ENCODE results near the gene ELMOD3.
A peak's percentile ranks its signal among the peaks of the same experiment; 100 is the strongest.
"Not testable (repeated sequence)": the region's sequence is repeated elsewhere in the genome, so short reads cannot be mapped to it uniquely, and the experiment has no call there.

The ELMOD3 gene

DNA sequence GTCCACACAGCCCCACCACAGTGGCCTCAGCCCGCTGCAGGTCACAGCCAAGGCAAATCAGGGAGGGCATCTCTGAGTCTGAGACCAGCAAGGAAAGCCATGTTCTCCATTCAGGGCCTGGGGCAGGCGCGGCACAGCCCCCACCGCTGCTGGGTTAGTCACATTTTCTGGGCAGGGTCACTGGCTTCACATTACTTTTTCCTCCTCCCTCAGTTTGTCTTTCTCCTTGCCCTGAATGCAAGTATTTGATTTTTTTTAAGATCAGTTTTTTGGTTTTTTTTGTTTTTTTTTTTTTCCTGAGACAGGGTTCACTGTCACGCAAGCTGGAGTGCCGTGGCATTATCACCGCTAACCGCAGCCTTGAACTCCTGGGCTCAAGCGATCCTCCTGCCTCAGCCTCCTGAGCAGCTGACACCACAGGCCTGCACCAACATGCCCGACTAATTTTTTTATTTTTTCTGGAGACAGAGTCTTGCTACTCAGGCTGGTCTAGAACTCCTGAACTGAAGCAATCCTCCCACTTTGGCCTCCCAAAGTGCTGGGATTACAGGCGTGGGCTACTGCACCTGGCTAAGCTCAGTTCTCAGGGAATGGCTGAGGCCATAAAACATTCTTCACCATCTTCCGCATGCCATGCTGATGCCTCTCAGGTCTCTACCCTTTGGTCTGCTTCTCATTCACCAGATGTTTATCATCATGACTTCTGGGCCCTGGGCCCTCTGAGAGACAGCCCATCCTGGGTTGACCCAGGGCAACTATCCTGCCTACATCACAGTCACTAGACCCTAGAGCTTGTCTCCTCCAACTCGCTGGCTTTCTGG lies 56.2 kb downstream of the ELMOD3 start:
- Mint-ChIP-seq H3K4me3 (peak overlapping the region; percentile 87), H3K9me3 (no peaks in the 10 kb centered on the region), H3K4me1 (ENCODE audit: low read depth) (peaks cover 56% of the 10 kb centered on the region), H3K27me3 (ENCODE audit: low read depth) (no peaks in the 10 kb centered on the region), H3K27ac (peak overlapping the region; percentile 80), H3K36me3 (ENCODE audit: low read depth) (peaks cover 18% of the 10 kb centered on the region)
- no peak for DNase-seq (ENCODE audit: low spot score)

DNA sequence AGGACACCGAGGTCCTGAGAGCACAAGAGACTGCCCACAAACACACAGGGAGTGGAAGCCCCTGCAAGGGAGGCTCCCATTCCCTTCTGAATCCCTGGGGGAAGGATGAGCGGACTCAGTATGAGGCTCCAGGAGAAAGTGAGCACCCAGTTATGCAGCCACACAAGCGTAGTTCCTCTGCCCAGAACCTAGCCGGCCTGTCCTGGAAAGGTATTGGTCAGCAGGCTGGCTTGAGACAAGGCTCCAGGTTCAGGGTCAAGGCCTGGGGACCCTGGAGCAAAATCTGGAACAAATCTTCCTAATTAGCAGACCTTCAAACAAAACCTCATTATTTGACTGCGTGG lies 56.8 kb downstream of the ELMOD3 start:
- peak overlapping the region; percentile 70 for H3K27ac Mint-ChIP-seq
- peak overlapping the region; percentile 87 for H3K4me3 Mint-ChIP-seq

DNA sequence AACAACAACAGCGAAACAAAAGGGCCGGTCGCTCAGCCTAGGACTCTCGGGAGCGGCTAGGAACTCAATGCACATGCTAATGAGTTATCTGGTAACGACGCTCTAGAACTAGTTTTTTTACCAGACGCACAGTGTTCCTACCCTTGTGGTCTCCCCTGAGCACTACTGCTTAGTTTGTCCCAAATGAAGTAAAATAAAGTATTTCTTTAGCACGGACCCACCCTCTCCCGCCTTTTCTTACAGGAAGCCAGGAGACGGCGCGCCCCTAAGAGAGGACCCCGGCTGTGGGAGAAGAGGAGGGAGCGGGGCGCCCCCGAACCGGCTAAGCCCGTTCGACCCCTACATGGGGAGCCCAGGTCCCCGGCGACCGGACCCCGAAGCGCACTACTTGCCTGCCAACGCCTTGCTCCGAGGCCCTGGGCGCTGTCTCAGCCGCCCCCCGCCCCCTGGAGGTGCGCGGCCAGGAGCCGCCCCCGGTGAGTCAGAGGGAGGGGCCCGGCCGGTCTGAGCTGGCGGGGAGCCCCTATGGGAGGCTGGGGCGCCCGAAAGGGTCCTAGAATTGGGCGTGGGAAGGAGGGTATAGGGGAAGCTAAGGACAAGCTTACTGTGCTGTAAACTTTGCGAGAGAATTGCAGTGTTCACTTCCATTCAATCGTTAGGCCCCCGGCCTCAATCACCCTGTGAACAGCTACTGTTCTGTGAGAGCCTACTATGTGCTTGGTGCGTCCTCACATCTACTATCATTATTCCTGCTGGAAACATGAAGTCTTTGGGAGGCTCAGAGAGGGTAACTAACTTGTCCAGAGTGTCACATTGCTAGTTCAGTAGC lies 59.2 kb downstream of the ELMOD3 start:
- Mint-ChIP-seq H3K4me1 (ENCODE audit: low read depth) (peaks cover 47% of the 10 kb centered on the region), H3K9me3 (no peaks in the 10 kb centered on the region), H3K27ac (peak overlapping the region; percentile 84), H3K4me3 (peak overlapping the region; percentile 86), H3K36me3 (ENCODE audit: low read depth) (peaks cover 5% of the 10 kb centered on the region), H3K27me3 (ENCODE audit: low read depth) (no peaks in the 10 kb centered on the region)
- DNase-seq (ENCODE audit: low spot score) = peak; percentile 60

More for the DNA sequence above, 56.8 kb downstream of the ELMOD3 start:
- Mint-ChIP-seq H3K4me1 (ENCODE audit: low read depth) (peaks cover 53% of the 10 kb centered on the region), H3K27me3 (ENCODE audit: low read depth) (no peaks in the 10 kb centered on the region), H3K9me3 (no peaks in the 10 kb centered on the region), H3K36me3 (ENCODE audit: low read depth) (peaks cover 13% of the 10 kb centered on the region)
- DNase-seq (ENCODE audit: low spot score) = no peak

DNA sequence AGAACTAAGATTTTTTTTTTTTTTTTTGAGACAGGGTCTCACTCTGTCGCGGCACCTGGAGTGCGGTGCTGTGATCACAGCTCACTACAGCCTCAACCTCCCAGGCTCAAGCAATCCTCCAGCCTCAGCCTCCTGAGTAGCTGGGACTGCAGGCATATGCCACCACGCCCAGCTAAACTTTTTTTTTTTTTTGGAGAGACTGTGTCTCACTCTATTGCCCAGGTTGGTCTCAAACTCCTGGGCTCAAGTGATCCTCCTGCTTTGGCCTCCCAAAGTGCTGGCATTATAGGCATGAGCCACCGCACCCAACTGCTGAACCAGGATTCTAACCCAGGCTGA lies 59.8 kb downstream of the ELMOD3 start:
- not testable (repeated sequence) for H3K27me3 Mint-ChIP-seq (ENCODE audit: low read depth); DNase-seq (ENCODE audit: low spot score); H3K36me3 Mint-ChIP-seq (ENCODE audit: low read depth); H3K27ac Mint-ChIP-seq; H3K9me3 Mint-ChIP-seq
- H3K4me3 Mint-ChIP-seq = peak overlapping the region; percentile 9
- H3K4me1 Mint-ChIP-seq (ENCODE audit: low read depth) = peaks cover 50% of the 10 kb centered on the region

DNA sequence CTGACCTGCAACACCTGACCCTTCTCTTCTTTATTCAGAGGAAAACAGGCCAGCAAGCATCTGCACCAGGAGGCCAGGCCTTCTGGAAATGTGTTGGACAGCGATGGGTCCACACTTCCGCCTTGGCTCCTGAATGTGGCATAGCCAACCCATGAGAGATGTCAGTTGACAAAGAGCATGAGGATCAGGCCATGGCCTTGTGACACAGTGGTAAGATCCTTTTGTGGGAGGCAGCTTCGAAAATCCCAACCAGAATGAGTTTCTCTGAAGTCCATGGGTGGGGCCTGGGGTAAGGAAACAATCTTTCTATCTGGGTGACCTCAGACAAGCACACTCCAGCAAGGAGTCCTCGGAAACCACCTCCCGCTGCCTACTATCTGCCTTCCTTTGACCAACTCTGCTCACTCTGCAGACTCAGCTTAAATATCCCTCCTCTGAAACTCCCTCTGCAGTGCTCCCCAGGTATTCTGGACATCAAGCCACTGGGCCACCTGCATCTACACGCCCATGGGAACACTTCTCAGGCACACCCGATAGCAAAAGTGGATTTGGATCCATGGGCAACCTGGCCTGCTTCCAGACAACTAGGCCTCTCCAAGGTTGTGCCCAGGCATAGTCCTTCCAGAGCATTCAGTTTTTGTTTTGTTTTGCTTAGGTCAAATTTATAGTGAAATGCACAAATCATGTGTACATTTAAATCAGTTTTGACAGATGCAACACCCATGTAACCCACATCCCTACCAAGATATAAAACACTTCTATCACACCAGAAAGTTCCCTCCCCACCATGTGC lies 60.4 kb downstream of the ELMOD3 start:
- H3K27ac Mint-ChIP-seq = no peak overlapping the region
- H3K27me3 Mint-ChIP-seq (ENCODE audit: low read depth) = no peaks in the 10 kb centered on the region
- H3K36me3 Mint-ChIP-seq (ENCODE audit: low read depth) = no peaks in the 10 kb centered on the region
- DNase-seq (ENCODE audit: low spot score) = no peak
- H3K4me1 Mint-ChIP-seq (ENCODE audit: low read depth) = peaks cover 50% of the 10 kb centered on the region
- no peaks in the 10 kb centered on the region for H3K9me3 Mint-ChIP-seq
- H3K4me3 Mint-ChIP-seq = peak overlapping the region; percentile 14

DNA sequence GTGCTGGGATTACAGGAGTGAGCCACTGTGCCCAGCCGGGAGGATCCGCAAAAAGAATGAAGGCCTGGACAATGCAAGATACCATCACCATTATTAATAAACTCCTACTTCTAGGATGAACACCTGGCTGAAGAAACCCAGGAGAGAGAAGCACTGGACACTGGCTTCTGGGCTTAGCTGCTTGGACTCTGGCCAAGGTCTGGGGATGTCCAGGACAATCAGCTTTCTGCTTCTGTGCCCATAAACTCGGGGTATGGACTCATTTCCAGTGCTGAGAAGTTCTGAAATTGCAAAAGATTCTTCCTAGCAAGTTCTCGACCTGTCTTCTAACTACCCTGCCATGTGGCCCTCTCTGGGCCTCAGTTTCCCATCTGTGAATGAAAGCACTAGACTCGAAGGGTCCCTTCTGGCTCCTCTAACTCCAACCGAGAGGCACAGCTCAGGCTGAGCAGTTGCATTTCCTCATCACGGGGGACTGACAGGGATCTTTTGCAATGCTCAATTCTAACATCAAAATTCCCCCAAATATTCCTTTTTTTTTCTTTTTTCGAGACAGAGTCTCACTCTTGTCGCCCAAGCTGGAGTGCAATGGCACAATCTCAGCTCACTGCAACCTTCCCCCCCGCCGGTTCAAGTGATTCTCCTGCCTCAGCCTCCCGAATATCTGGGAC lies 61.5 kb downstream of the ELMOD3 start:
- peaks cover 52% of the 10 kb centered on the region for H3K4me1 Mint-ChIP-seq (ENCODE audit: low read depth)
- no peak for DNase-seq (ENCODE audit: low spot score)

DNA sequence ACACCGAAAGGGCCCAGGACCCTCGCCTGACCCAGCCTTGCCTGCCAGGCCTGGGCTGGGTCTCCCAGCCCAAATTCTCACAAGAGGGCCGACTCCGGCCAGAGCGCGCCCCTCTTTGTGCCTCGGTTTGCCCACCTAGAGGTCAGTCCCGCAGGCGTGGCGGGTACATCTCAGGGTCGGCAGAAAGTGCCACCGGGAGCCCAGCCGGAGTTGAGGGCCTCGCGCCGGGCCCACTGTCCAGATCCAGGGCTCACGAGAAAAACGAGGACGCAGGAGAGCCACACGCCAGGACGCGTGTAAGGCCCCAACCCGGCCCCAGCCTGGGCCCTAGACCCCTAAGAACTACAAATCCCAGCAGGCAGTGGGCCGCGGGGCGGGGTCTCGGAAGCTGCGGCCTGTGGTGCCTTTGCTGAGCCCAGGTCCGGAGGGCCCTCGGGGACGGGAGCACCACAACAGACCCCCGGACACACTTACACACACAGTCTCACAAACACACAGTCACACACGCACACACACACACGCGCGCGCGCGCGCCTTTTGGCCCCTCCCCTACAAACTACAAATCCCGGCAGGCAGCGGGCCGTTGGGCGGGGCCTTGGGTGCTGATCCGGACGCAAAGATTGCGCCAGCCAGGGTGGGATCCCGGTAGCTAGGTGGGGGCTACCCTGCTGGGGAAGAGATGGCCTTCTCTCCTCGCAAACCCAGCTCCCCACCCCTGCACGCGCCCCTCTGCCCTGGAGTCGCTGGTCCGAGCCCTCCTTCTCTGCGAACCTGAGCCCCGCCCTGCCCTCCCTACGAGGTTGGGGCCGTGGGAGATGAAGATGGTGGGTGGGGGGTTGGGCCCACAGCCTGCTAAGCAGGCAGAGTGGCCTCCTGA lies 63.8 kb downstream of the ELMOD3 start, which contains the start of gene SH2D6:
Gene SH2D6, plus strand, starts transcription at position 583 of the 877 bp plus-strand sequence. CDS start 10,752 bp downstream, outside the sequence.
- Mint-ChIP-seq H3K4me3 (peak within 1 kb of the TSS; percentile 93), H3K36me3 (ENCODE audit: low read depth) (no peaks in the 10 kb centered on the region), H3K9me3 (no peaks in the 10 kb centered on the region), H3K27ac (peak within 1 kb of the TSS; percentile 94), H3K27me3 (ENCODE audit: low read depth) (no peaks in the 10 kb centered on the region), H3K4me1 (ENCODE audit: low read depth) (peaks cover 48% of the 10 kb centered on the region)
- DNase-seq (ENCODE audit: low spot score) = peak; percentile 79

More for the DNA sequence above, 61.5 kb downstream of the ELMOD3 start:
- no peaks in the 10 kb centered on the region for H3K9me3 Mint-ChIP-seq
- no peak overlapping the region for H3K4me3 Mint-ChIP-seq
- no peak overlapping the region for H3K27ac Mint-ChIP-seq
- H3K36me3 Mint-ChIP-seq (ENCODE audit: low read depth) = no peaks in the 10 kb centered on the region
- H3K27me3 Mint-ChIP-seq (ENCODE audit: low read depth) = no peaks in the 10 kb centered on the region

DNA sequence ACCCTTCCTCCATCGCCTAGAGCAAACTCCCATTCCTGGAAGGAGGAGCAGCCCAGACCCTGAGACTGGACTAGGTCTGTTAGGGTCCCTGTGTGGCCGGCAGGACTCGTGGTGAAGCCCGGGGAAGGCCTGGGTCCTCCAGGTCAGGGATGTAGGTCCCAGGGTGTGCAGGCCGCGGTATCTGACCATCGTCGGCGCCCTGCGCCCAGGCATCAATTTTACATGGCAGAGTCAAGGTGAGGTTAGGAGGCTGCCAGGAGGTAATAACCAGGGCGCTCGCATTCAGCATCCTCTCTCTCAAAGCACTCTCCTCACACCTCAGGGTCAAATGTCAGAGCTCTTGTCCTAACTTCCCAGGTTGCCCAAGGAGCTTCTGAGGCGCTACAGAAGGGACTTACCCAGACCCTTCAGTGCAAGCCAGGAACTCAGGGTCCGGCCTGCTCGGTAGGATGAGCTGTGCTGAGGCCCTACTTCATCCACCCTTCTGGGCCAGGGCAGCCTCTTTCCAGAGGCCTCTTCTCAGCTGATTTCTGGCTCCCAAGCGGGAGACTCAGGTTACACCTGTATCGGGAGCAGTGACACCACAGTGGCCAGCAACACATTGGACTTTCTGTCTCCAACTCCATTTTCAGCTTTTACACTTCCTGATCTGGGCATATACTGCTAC lies 64.6 kb downstream of the ELMOD3 start:
- DNase-seq (ENCODE audit: low spot score) = no peak
- Mint-ChIP-seq H3K27me3 (ENCODE audit: low read depth) (no peaks in the 10 kb centered on the region), H3K4me1 (ENCODE audit: low read depth) (peaks cover 43% of the 10 kb centered on the region), H3K9me3 (no peaks in the 10 kb centered on the region), H3K27ac (peak overlapping the region; percentile 94), H3K4me3 (peak overlapping the region; percentile 93), H3K36me3 (ENCODE audit: low read depth) (no peaks in the 10 kb centered on the region)

DNA sequence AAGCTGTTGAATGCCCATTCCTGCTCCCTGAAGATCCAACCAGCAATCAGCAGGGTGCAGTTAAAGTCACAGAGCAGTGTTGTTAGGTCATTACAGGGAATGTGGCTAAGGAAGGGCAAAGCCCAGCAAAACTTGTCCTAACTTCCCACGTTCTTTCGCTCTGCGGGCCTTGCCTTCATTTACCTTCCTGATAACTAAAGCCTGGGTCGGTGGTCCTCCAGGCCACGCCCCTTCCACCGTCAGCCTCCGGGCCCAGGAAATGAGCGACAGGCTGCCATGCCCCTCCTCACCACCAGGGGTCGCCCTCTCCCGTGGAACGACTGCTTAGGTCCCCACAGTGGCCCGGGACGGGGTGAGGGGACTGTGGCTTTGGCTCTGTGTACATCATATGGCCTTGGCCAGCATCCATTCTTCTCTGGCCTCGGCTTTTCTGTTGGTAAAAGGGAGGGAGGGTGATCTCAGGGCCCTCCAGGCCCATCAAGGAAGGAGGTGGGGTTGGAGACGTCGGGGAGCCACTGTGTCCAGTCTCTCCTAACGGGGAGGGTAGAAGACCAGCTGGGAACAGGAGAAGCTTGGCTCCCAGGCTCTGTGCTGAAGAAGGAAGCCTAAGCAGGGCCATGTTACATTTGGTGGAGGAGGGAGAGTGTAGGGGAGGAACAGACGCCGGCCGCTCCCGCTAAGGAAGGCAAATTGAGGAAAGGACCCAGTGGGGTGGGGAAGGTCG lies 66.1 kb downstream of the ELMOD3 start:
- no peaks in the 10 kb centered on the region for H3K27me3 Mint-ChIP-seq (ENCODE audit: low read depth)
- peak; percentile 88 for DNase-seq (ENCODE audit: low spot score)
- H3K9me3 Mint-ChIP-seq = no peaks in the 10 kb centered on the region
- peak overlapping the region; percentile 86 for H3K27ac Mint-ChIP-seq
- H3K36me3 Mint-ChIP-seq (ENCODE audit: low read depth) = no peaks in the 10 kb centered on the region
- H3K4me3 Mint-ChIP-seq = peak overlapping the region; percentile 72
- H3K4me1 Mint-ChIP-seq (ENCODE audit: low read depth) = peaks cover 30% of the 10 kb centered on the region

DNA sequence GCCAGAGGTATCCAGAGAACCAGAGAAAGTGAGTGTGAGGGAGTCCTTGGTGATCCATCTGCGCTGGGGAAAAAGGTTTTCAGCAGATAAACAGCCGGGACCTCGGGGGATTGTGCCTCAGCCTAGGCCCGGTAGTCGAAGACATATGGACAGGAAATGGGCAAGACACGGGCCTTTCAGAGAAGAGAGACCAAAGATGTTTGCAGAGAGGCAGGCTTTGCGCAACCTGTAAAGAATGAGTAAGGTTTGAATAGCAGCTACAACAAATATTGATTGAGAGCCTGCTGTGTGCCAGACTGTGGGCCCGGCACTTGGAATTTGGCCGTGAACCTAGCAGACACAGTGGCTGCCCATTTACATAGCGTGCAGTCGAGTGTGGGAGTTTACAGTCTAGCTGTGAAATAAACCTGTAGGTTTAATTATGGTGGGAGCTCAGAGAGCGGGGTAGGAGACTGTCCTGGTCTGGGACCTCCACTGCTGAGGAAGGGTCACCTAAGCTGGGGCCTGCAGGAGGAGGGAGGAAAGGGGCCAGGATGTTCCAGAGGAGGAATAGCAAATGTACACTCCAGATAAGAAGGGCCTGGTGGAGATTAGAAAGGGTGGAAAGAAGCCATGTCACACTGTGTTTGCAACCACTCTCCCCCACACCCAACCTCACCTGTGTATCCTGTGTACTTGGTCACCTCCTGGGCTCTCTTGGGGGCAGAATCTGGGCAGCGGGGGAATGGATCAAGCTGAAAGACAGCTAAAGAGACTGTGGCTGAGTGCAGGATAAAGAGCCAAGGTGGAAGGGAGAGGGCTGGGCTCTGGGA lies 66.9 kb downstream of the ELMOD3 start:
- H3K4me3 Mint-ChIP-seq = no peak overlapping the region
- no peaks in the 10 kb centered on the region for H3K9me3 Mint-ChIP-seq
- no peaks in the 10 kb centered on the region for H3K27me3 Mint-ChIP-seq (ENCODE audit: low read depth)
- no peak for DNase-seq (ENCODE audit: low spot score)
- no peaks in the 10 kb centered on the region for H3K36me3 Mint-ChIP-seq (ENCODE audit: low read depth)
- no peak overlapping the region for H3K27ac Mint-ChIP-seq
- H3K4me1 Mint-ChIP-seq (ENCODE audit: low read depth) = peaks cover 30% of the 10 kb centered on the region

DNA sequence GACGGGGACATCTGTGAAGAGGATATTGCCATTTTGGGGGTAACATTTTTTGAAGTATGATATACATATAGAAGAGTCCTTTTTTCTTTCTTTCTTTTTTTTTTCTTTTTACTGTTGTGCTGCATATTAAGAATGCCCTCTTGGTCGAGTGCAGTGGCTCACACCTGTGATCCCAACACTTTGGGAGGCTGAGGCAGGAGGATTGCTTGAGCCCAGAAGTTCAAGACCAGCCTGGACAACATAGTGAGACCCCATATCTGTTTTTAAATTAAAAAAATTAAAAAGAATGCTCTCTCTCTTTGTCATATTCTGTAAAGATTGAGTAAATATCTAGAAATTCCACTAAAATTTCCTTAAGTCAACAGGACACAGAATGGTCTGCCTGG lies 67.5 kb downstream of the ELMOD3 start:
- Mint-ChIP-seq H3K4me3 (no peak overlapping the region), H3K9me3 (no peaks in the 10 kb centered on the region), H3K4me1 (ENCODE audit: low read depth) (peaks cover 30% of the 10 kb centered on the region), H3K27me3 (ENCODE audit: low read depth) (no peaks in the 10 kb centered on the region), H3K36me3 (ENCODE audit: low read depth) (no peaks in the 10 kb centered on the region), H3K27ac (no peak overlapping the region)
- DNase-seq (ENCODE audit: low spot score) = no peak

Data from T-helper 2 cell treated with Interferon-gamma antibody and Interleukin-4, amounts not matched to agents 5 μg/mL and 100 μg/mL, for 36 hours (primary cell).